ENCODE data around the gene CWC27.
"Not testable (repeated sequence)": the region's sequence is repeated elsewhere in the genome, so short reads cannot be mapped to it uniquely, and the experiment has no call there.

The CWC27 gene

DNA sequence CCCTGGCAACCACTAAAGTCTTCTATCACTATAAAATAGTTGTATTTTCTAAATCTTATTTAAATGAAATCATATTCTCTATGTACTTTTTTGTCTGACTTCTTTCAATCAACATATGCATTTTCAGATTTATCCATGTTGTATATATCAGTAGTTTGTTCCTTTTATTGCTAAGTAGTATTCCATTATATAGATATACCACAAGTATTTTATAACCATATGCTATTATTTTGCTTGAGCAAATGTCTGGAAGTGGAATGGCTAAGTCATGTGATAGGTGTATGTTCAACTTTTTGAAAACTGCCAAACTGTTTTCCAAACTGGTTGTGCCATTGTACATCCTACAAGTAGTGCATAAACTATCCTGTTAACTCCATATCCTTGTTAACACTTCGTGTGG is 131.1 kb downstream of the CWC27 start:
- Histone ChIP-seq H3K9me3 (ENCODE audit: control insufficient read depth, low read length) (peaks cover 6% of the 10 kb centered on the region), H3K23ac (ENCODE audit: low read length in 2 of 2) (no peak overlapping the region), H3K27ac (ENCODE audit: low read length, poor library complexity, severe bottlenecking) (no peak overlapping the region), H3K27me3 (ENCODE audit: control insufficient read depth in 1 of 2, insufficient read depth in 1 of 2, low read length in 2 of 2) (no peaks in the 10 kb centered on the region), H4K8ac (ENCODE audit: low read length) (no peak overlapping the region), H2AK5ac (ENCODE audit: low read length, severe bottlenecking) (no peak overlapping the region), H2AFZ (ENCODE audit: low read depth, low read length) (no peak overlapping the region), H2BK120ac (ENCODE audit: low read depth, low read length) (no peak overlapping the region), H2BK12ac (ENCODE audit: low read length in 2 of 2) (no peak overlapping the region), H3K4ac (ENCODE audit: low read depth in 1 of 2, low read length in 2 of 2) (no peak overlapping the region), H3K79me1 (replicated peaks; ENCODE audit: low read length, poor library complexity, severe bottlenecking) (no peaks in the 10 kb centered on the region), H4K91ac (ENCODE audit: low read length) (no peak overlapping the region), H3K14ac (ENCODE audit: low read length in 2 of 2) (no peak overlapping the region), H3K36me3 (ENCODE audit: control insufficient read depth in 1 of 2, insufficient read depth in 2 of 2, low read depth in 1 of 2, low read length in 2 of 2) (no peaks in the 10 kb centered on the region), H3K4me3 (ENCODE audit: insufficient read depth in 1 of 2, low read depth in 1 of 2, low read length in 2 of 2) (no peak overlapping the region), H2BK15ac (ENCODE audit: low read depth, poor library complexity, severe bottlenecking) (no peak overlapping the region), H2BK5ac (ENCODE audit: low read depth, low read length, poor library complexity, severe bottlenecking) (no peak overlapping the region), H3K9ac (ENCODE audit: low read length) (no peak overlapping the region), H3K4me1 (ENCODE audit: control insufficient read depth, insufficient read depth, low read depth, low read length) (no peaks in the 10 kb centered on the region), H3K18ac (ENCODE audit: low read depth in 1 of 2, low read length in 2 of 2) (no peak overlapping the region), H3K4me2 (ENCODE audit: low read length, poor library complexity, severe bottlenecking) (no peak overlapping the region)
- 86% methylated on average over 1 of the region's 1 CpG for WGBS
- DNase-seq = no peak

DNA sequence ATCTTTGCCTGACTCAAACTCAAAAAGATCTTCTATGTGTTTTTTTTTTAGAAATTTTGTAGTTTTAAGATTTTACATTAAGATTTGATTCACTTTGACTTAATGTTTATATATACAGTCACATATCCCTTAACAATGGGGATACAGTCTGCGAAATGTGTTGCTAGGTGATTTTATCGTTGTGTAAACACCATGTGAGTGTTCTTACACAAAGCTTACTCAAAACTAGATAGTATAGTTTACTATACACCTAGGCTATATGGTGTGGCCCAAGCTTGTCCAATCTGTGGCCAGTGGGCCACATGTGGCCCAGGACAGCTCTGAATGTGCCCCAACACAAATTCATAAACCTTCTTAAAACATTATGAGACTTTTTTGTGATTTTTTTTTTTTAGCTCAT is 131.9 kb downstream of the CWC27 start:
- Histone ChIP-seq H3K36me3 (ENCODE audit: control insufficient read depth in 1 of 2, insufficient read depth in 2 of 2, low read depth in 1 of 2, low read length in 2 of 2) (no peaks in the 10 kb centered on the region), H2AFZ (ENCODE audit: low read depth, low read length) (no peak overlapping the region), H3K18ac (ENCODE audit: low read depth in 1 of 2, low read length in 2 of 2) (no peak overlapping the region), H3K9ac (ENCODE audit: low read length) (no peak overlapping the region), H2BK120ac (ENCODE audit: low read depth, low read length) (no peak overlapping the region), H3K14ac (ENCODE audit: low read length in 2 of 2) (no peak overlapping the region), H4K91ac (ENCODE audit: low read length) (no peak overlapping the region), H4K8ac (ENCODE audit: low read length) (no peak overlapping the region), H3K4me3 (ENCODE audit: insufficient read depth in 1 of 2, low read depth in 1 of 2, low read length in 2 of 2) (no peak overlapping the region), H2BK15ac (ENCODE audit: low read depth, poor library complexity, severe bottlenecking) (no peak overlapping the region), H3K9me3 (ENCODE audit: control insufficient read depth, low read length) (peaks cover 6% of the 10 kb centered on the region), H3K4me2 (ENCODE audit: low read length, poor library complexity, severe bottlenecking) (no peak overlapping the region), H3K79me1 (replicated peaks; ENCODE audit: low read length, poor library complexity, severe bottlenecking) (no peaks in the 10 kb centered on the region), H3K27ac (ENCODE audit: low read length, poor library complexity, severe bottlenecking) (no peak overlapping the region), H2BK12ac (ENCODE audit: low read length in 2 of 2) (no peak overlapping the region), H3K4ac (ENCODE audit: low read depth in 1 of 2, low read length in 2 of 2) (no peak overlapping the region), H3K23ac (ENCODE audit: low read length in 2 of 2) (no peak overlapping the region), H3K27me3 (ENCODE audit: control insufficient read depth in 1 of 2, insufficient read depth in 1 of 2, low read length in 2 of 2) (no peaks in the 10 kb centered on the region), H2AK5ac (ENCODE audit: low read length, severe bottlenecking) (no peak overlapping the region), H2BK5ac (ENCODE audit: low read depth, low read length, poor library complexity, severe bottlenecking) (no peak overlapping the region), H3K4me1 (ENCODE audit: control insufficient read depth, insufficient read depth, low read depth, low read length) (no peaks in the 10 kb centered on the region)
- 83% methylated on average over 1 of the region's 2 CpGs for WGBS
- no peak for DNase-seq

DNA sequence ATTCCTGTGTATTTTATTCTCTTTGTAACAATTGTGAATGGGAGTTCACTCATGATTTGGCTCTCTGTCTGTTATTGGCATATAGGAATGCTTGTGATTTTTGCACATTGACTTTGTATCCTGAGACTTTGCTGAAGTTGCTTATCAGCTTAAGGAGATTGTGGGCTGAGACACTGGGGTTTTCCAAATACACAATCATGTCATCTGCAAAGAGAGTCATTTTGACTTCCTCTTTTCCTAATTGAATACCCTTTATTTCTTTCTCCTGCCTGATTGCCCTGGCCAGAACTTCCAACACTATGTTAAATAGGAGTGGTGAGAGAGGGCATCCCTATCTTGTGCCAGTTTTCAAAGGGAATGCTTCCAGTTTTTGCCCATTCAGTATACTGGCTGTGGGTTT is 138.7 kb downstream of the CWC27 start:
- not testable (repeated sequence) for H3K9me3 ChIP-seq (ENCODE audit: control insufficient read depth, low read length); H3K9ac ChIP-seq (ENCODE audit: low read length); H2BK12ac ChIP-seq (ENCODE audit: low read length in 2 of 2); DNase-seq; H3K36me3 ChIP-seq (ENCODE audit: control insufficient read depth in 1 of 2, insufficient read depth in 2 of 2, low read depth in 1 of 2, low read length in 2 of 2); H2BK5ac ChIP-seq (ENCODE audit: low read depth, low read length, poor library complexity, severe bottlenecking); H2BK120ac ChIP-seq (ENCODE audit: low read depth, low read length); H2AK5ac ChIP-seq (ENCODE audit: low read length, severe bottlenecking); H2BK15ac ChIP-seq (ENCODE audit: low read depth, poor library complexity, severe bottlenecking); H3K4me3 ChIP-seq (ENCODE audit: insufficient read depth in 1 of 2, low read depth in 1 of 2, low read length in 2 of 2); H2AFZ ChIP-seq (ENCODE audit: low read depth, low read length); H3K4ac ChIP-seq (ENCODE audit: low read depth in 1 of 2, low read length in 2 of 2); H3K23ac ChIP-seq (ENCODE audit: low read length in 2 of 2); H4K91ac ChIP-seq (ENCODE audit: low read length); H3K79me1 ChIP-seq (replicated peaks; ENCODE audit: low read length, poor library complexity, severe bottlenecking); H3K4me2 ChIP-seq (ENCODE audit: low read length, poor library complexity, severe bottlenecking); H4K8ac ChIP-seq (ENCODE audit: low read length); H3K4me1 ChIP-seq (ENCODE audit: control insufficient read depth, insufficient read depth, low read depth, low read length); H3K27me3 ChIP-seq (ENCODE audit: control insufficient read depth in 1 of 2, insufficient read depth in 1 of 2, low read length in 2 of 2); H3K27ac ChIP-seq (ENCODE audit: low read length, poor library complexity, severe bottlenecking); H3K18ac ChIP-seq (ENCODE audit: low read depth in 1 of 2, low read length in 2 of 2); H3K14ac ChIP-seq (ENCODE audit: low read length in 2 of 2)

DNA sequence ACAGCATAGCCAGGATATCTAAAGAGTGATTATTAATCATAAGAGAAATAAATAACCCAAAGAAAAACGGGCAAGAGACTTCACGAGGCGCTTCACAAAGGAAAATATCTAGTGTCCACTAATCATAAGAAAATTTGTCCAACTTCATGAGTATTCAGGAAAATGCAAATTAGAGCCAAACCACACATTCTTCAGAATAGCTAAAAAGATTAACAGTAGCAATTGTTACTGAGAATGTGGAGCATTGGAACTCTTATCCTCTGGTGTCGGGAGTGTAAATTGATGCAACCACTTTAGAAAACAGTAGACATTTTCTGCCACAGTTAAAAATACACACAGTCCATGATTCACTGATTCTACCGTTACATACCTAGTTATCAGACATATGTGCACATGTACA is 145.7 kb downstream of the CWC27 start:
- no peak overlapping the region for H3K27ac ChIP-seq (ENCODE audit: low read length, poor library complexity, severe bottlenecking)
- 100% methylated on average over 1 of the region's 5 CpGs for WGBS

More for the DNA sequence above, 145.7 kb downstream of the CWC27 start:
- H3K79me1 ChIP-seq (replicated peaks; ENCODE audit: low read length, poor library complexity, severe bottlenecking) = peaks cover 2% of the 10 kb centered on the region
- peaks cover 2 to 7% of the 10 kb centered on the region in 2 experiments for H3K36me3 ChIP-seq (ENCODE audit: control insufficient read depth in 1 of 2, insufficient read depth in 2 of 2, low read depth in 1 of 2, low read length in 2 of 2)
- H3K18ac ChIP-seq (ENCODE audit: low read depth in 1 of 2, low read length in 2 of 2) = no peak overlapping the region
- H2BK12ac ChIP-seq (ENCODE audit: low read length in 2 of 2) = no peak overlapping the region
- no peak overlapping the region for H4K8ac ChIP-seq (ENCODE audit: low read length)
- no peak overlapping the region for H3K14ac ChIP-seq (ENCODE audit: low read length in 2 of 2)
- H2BK5ac ChIP-seq (ENCODE audit: low read depth, low read length, poor library complexity, severe bottlenecking) = no peak overlapping the region
- H3K9ac ChIP-seq (ENCODE audit: low read length) = no peak overlapping the region
- H4K91ac ChIP-seq (ENCODE audit: low read length) = no peak overlapping the region
- H3K4me1 ChIP-seq (ENCODE audit: control insufficient read depth, insufficient read depth, low read depth, low read length) = no peaks in the 10 kb centered on the region
- H2AK5ac ChIP-seq (ENCODE audit: low read length, severe bottlenecking) = no peak overlapping the region
- H2BK15ac ChIP-seq (ENCODE audit: low read depth, poor library complexity, severe bottlenecking) = no peak overlapping the region
- no peak overlapping the region for H3K4me3 ChIP-seq (ENCODE audit: insufficient read depth in 1 of 2, low read depth in 1 of 2, low read length in 2 of 2)
- H3K23ac ChIP-seq (ENCODE audit: low read length in 2 of 2) = no peak overlapping the region
- H3K9me3 ChIP-seq (ENCODE audit: control insufficient read depth, low read length) = peaks cover 6% of the 10 kb centered on the region
- H3K4me2 ChIP-seq (ENCODE audit: low read length, poor library complexity, severe bottlenecking) = no peak overlapping the region
- no peak overlapping the region for H3K4ac ChIP-seq (ENCODE audit: low read depth in 1 of 2, low read length in 2 of 2)
- no peak overlapping the region for H2BK120ac ChIP-seq (ENCODE audit: low read depth, low read length)
- H3K27me3 ChIP-seq (ENCODE audit: control insufficient read depth in 1 of 2, insufficient read depth in 1 of 2, low read length in 2 of 2) = no peaks in the 10 kb centered on the region
- no peak overlapping the region for H2AFZ ChIP-seq (ENCODE audit: low read depth, low read length)
- DNase-seq = no peak

Data from mesenchymal stem cell (in vitro differentiated cells and primary cell).